ENCODE measurements around the gene OSBPL2. TPM values are rescaled to one million over a fixed set of nuclear protein-coding genes. Genes with fewer than 3 reads are reported as not detected.

OSBPL2 gene
- total RNA-seq, 1 donor from 2014 or later: 25.8 TPM

DNA sequence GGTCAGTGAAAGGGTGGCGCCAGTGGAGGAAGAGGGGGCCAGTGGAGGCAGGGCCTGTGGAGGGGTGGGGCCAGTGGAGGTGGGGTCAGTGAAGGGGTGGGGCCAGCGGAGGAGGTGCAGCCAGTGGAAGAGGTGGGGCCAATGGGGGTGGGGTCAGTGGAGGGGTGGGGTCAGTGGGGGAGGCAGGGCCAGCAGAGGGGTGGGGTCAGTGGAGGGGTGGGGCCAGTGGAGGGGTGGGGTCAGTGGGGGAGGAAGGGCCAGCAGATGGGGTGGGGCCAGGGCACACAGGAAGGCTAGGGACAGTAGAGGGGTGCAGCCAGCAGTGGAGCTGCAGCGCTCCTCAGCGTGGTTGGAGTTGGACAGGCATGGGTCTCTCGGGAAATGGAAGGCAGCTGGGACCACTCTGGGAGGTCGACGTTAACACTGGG is 83.2 kb downstream of the OSBPL2 start:
- DNase-seq (ENCODE audit: extremely low read depth, low read depth, low spot score): no peak

GRCh38 chr20:62321975-62322374 is 83.7 kb downstream of the OSBPL2 start:
- DNase-seq (ENCODE audit: extremely low read depth, low read depth, low spot score): no peak

- no peak for DNase-seq (ENCODE audit: extremely low read depth, low read depth, low spot score)
Observed at GRCh38 chr20:62322492-62323041, 84.2 kb downstream of the OSBPL2 start.

DNA sequence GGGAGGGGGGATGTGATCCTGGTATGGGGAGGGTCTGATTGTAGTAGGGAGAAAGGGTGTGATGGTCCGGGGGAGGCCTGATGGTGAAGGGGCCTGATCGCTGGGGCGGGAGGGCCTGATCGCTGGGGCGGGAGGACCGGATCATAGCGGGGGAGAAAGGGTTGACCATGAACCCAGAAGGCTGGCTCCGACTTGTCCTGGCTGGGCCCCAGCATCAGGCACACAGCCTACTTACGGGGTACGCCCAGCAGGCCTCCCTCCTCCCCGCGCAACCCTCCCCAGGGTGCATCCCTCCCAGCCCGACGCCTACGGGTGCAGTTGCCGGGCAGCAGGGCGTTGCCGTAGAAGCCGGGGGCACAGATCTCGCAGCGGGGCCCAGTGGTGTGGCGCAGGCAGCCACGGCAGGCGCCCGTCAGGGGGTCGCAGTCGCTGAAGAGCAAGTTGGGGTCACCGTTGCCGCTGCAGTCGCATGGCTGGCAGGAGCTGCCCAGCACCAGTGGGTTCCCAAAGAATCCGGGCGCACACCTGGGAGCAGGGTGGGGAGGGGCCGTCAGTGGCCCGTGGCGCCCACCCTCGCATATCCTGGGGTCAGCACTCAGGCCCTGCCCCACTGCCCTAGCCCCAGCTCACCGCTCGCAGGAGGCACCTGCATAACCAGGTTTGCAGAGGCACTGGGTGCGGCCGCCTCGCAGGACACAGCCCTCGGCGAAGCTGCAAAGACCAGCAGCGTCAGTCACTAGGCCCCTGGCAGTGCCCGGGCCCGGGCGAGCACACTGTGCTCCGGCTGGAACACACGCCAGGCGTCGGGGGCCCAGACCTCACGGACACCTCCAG is 85.0 kb downstream of the OSBPL2 start:
- DNase-seq (ENCODE audit: extremely low read depth, low read depth, low spot score): no peak

DNA sequence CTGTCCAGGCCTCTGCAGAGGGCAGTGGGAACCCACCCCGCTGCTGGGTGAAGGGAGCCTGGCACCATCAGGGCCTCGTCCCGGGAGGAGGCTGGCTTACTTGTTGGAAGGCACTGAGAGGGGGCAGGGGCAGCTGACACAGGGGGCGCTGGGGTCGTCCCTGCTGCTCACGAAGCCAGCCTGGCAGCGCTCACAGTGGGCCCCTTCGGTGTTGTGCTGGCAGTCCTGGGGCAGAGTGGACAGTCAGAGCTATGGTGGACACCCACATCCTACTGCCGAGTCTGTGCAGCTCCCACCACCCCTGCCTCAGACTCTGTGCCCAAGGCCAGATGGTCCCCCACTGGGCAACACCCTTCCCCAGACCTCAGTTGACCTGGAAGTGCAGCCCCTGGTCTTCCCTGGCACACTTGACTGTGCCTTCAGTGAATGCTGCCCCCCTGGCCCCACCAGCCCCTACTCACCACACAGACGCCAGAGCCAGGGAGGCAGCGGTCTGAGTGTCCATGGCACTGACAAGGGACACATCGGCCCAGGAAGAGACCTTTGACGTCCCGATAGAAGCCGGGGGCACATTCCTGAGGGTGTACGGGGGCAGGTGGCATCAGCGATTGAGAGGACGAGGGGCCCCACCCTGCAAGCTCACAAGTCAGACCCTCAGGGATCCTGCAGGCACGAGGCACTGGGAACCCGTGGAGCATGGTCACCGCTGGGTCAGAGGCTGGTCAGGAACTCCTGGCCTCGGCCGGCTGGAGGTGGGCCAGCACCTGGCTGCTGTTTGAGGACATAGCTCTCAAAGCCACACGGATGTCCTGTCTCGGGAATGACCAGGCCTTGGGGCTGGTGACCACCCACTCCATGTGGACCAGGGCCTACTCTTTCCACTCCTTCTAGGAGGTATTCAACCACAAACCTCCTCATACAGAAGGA is 85.9 kb downstream of the OSBPL2 start:
- DNase-seq (ENCODE audit: extremely low read depth, low read depth, low spot score): no peak

- no peak for DNase-seq (ENCODE audit: extremely low read depth, low read depth, low spot score)
Observed at GRCh38 chr20:62325172-62325905, 87.0 kb downstream of the OSBPL2 start.

- DNase-seq (ENCODE audit: extremely low read depth, low read depth, low spot score): no peak
Observed at GRCh38 chr20:62326559-62326958, 88.2 kb downstream of the OSBPL2 start.

DNA sequence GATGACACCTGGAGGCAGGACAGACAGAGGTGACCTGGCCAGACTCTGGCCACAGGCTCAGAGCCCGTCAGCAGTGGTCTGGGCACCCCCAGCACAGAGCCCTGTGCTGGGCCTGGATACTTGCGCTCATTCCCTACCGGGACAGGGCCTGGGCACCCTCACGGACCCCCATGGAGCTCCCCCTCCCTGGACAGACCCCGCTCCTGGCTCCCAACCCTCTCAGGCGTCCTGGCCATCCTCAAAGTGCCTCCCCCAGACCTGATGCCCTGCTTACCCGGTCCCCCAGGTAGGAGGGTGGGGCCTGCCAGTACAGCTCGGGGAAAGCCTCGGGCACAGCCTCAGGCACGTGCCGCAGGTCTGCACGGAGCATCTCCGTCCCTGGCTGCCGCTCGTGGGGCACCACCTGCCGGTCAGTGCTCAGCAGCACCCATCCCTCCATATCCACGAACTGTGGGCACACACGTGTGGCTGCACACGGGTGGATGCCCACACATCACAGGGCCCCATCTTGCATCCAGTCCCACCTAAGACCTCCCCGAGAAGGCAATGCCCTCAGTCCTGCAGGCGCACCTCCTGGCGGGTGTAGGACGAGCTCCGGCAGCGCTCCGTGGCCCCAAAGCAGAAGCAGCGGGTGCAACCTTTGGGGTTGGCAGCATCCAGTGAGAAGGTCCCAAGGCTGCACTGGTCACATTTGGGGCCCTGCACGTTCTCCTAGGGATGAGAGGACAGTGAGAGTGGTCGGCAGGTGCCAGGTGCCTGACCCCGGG is 88.8 kb downstream of the OSBPL2 start:
- DNase-seq (ENCODE audit: extremely low read depth, low read depth, low spot score): no peak

DNA sequence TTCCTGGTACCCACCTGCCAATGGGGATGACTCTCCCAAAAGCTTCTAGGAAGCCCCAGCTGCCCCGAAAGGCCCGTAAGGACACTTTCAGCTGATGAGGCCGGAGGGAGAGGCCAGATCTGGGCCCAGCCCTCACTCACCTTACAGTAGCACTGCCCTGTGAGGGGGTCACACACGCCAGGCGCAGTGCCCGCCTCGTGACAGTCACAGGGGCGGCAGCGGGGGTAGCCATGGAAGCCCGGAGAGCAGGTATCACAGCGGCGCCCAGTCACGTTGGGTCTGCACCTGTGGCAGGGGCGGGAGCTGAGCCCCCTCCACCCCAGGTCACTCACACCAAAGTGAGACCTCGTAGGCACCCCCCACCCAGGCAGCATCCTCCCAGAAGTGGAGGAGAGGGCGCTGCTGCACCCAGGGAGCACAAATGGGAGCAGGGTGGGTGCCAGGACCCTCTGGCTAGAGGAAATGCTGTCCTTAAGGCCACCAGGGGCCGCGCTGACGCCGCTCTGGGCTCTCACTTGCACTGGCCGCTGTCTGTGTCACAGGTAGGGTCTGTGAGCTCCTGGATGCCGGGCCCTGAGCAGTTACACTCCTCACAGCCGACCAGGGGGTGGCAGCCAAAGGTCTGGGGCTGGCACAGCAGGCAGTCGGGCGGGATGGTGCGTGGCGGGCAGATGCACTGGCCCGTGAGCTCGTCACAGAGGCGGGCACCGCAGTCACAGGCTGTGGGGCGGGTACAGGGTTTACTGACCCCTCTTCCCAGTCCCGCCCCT is 89.6 kb downstream of the OSBPL2 start:
- DNase-seq (ENCODE audit: extremely low read depth, low read depth, low spot score): no peak

DNA sequence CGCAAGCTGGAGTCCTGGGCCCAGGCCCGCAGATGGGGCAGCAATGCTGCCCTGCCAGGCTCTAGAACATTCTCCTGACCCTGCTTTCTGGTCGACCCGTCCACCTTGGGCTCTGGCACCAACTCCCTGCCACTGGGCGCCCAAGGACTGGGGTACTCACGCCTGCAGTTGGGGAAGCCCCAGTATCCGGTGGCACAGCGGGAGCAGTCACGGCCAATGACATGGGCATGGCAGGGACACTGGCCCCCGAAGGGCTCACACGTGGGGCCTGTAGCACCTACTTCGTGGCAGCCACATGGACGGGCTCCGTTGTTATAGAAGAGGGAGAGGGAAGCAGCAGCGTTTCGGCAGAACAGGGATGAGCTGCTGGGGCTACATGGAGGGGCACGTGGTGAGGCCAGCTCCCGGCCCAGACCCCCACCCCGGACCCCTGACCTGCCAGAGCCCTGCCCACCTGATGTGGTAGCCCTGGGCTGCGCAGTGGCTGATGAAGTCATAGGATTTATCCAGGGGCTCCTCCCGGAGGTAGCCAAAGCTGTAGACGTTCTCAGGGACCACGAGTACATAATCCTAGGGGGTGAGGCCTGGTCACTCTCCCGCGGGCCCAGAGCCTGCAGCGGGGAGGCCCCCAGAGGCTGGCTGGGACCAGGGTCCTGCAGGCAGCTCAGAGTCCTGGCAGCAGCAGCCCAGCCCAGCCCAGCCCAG is 90.5 kb downstream of the OSBPL2 start:
- no peak for DNase-seq (ENCODE audit: extremely low read depth, low read depth, low spot score)

- DNase-seq (ENCODE audit: extremely low read depth, low read depth, low spot score): no peak
Observed at GRCh38 chr20:62329389-62330377, 91.4 kb downstream of the OSBPL2 start.

- DNase-seq (ENCODE audit: extremely low read depth, low read depth, low spot score): no peak
Observed at GRCh38 chr20:62330576-62331317, 92.4 kb downstream of the OSBPL2 start.

DNA sequence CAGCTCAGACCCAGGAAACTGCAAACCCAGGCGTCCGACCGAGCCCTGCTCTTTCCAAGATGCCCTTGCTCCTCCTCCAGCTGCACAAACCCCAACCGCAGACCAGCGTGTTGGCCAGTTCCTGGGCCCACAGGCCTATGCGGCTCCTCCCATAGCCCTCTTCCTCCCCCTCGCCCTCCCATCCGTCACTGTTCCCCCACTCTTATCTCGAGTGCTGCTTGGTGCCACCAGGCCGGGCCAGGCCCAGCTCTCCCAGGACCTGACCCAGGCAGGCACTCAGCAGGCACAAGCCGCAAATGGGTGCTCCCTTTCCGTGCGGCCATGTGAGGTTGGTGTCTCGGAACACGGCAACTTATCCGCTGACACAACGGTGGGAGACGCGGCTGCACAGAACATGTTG is 93.0 kb downstream of the OSBPL2 start:
- DNase-seq (ENCODE audit: extremely low read depth, low read depth, low spot score): no peak

GRCh38 chr20:62332421-62332820 is 94.1 kb downstream of the OSBPL2 start:
- DNase-seq (ENCODE audit: extremely low read depth, low read depth, low spot score): no peak

- DNase-seq (ENCODE audit: extremely low read depth, low read depth, low spot score): no peak
Observed at GRCh38 chr20:62332989-62333819, 94.9 kb downstream of the OSBPL2 start.

Data from glomerular endothelial cell (primary cell).